NCI-H2196 treated with DMSO at 0.1 percent for 48 hours (cell line): ENCODE measurements around the gene TBC1D24.
A peak's percentile ranks its signal among the peaks of the same experiment; 100 is the strongest.

Experiments
- DNase-seq: peaks from one replicate; lab custom pipeline; 2025; ENCODE audit not compliant: unreplicated experiment; lab: John Stamatoyannopoulos, UW

TBC1D24 gene

DNA sequence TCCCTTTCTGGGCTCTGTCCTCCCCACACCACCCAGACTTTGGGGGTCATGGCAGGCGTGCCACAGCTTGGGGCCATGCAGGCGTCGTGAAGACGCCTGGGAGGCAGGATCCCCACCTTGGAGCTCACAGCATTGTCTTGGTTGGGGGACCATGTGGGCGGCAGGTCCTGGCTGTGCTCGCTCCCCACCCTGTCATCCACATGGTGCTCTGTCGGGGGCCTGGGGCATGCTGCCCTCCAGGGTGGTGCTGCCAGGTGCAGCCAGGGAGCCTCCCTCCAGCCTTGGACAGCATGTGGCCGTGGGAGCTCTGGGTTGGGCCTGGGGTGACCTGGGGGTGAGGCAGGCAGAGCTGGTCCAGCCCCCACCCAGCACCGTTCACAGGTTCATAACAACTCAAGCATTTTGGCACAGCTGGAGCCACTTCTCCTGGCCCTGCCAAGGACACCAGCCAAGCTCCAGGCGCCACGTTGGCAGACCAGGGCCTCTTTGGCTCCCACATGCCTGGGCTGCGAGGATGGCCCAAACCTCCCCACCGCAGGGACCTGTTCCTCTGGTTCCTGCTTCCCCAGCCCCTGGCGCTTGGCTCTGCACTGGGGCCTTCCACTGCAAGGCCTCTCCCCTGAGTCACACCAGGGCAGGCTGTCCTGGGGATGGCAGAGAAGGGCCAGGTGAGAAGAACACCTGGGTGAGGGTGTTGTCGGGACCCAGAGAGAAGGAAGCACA lies 23.8 kb downstream of the TBC1D24 start:
- DNase-seq = no peak

DNA sequence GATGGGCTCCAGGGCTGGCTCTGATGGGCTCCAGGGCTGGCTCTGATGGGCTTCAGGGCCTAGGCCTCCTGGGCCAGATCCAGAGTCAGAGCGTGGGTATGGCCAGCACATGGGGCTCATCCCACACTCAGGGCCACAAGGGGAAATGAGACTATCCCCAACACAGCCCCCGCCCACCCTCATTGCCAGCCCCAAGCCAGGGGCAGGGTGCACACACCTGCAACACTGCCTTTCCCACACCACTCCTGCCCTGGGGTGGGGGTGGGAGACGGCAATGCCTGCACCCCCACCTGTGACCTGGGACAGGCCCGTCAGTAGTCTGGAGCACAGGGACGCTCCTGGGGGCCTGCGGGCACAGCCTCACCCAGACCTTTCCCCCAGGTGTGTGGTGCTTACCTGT lies 24.5 kb downstream of the TBC1D24 start:
- no peak for DNase-seq

DNA sequence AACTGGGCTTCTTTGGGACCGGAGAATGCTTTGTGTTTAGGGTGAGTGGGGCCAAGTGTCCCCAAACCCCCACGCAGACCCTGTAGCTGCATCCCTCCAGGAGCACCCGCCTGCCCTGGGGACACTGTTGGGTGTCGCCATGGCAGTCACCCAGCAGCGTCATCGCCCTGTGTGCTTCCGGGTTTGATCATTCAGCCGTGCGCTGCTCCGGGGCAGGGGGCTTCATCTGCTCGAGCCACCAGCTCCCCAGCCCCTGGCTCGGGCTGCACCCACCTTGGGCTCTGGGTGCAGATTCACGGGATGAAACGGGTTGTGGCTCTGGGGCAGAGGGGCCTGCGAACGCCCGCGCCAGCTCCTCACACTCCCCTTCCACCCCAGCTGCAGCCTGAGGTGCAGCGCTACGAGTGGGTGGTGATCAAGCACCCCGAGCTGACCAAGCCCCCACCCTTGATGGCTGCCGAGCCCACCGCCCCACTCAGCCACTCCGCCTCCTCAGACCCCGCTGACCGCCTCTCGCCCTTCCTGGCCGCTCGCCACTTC lies 25.0 kb downstream of the TBC1D24 start:
- DNase-seq = no peak

DNA sequence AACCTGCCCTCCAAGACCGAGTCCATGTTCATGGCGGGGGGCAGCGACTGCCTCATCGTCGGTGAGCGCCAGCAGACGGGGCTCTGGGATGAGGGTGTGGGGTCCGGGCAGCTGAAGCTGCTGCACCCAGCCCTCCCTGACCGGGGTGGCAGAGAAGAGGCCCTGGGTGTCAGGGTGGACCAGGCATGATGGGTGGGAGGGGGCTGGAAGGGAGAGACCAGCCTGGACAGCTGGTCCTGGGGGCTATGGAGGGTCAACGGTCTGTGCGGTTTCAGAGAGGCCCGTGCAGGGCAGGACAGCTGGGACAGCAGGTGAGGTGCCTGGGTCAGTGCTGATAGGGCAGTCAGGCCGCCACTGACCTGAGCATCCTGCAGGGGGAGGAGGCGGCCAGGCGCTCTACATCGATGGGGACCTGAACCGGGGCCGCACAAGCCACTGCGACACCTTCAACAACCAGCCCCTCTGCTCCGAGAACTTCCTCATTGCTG lies 25.5 kb downstream of the TBC1D24 start:
- DNase-seq = no peak

- DNase-seq = peak; percentile 75
Measured at GRCh38 chr16:2500918-2501750, 26.2 kb downstream of the TBC1D24 start.

- DNase-seq = no peak
Measured at GRCh38 chr16:2501946-2502895, 27.3 kb downstream of the TBC1D24 start.

DNA sequence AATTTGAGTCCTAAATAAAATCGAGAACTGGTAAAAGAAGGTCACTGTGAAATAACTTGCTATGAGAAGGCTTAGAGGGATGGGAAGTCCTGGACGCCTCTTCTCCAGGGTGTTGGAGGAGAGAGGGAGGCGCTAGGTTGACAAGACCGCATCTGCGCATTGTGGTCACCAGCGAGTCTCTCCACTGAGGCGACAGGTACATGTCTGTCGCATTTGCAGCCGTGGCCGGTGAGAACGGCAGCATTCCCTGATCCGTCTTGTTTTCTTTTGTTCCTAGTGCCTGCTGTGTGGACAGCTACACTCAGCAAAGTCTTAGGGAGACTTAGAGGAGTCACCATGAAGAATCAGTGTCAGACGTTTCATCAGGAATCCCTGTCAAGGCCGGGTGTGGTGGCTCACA lies 30.8 kb downstream of the TBC1D24 start:
- DNase-seq = no peak

GRCh38 chr16:2507052-2507659 lies 32.2 kb downstream of the TBC1D24 start:
- DNase-seq = no peak

- DNase-seq = no peak
Measured at GRCh38 chr16:2507665-2508064, 32.7 kb downstream of the TBC1D24 start.

DNA sequence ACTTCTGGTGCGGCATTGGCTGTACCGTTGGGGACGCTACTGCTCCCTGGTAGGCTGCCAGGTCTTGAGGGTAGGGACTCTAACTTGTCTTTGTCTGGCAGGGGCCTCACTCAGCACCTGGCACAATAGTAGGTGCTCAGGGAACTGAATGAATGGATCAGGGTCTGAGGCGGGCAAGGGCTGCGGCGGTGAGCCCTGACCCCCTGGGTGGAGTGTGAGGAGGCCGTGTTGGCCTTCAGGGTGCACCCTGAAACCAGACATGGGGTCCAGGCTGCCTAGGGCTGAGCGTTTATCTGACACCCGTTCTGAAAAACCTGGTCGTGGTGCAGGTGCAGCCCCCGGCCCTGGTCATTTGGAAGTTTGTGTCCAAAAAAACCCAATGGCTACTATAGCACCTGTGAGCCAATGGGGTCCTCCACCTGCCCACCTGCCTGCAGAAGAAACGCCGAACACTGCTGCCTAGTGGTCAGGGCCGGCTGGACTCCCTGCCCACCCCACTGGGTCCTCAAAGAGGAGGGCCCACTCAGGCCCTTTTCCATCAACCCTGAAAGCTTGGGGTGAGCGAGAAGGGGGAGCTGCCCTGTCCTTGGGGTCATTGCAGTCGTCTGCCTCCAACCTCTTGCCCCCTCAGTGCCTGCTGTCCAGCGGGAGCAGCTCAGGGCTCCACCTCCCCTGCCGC lies 33.9 kb downstream of the TBC1D24 start:
- DNase-seq = no peak

DNA sequence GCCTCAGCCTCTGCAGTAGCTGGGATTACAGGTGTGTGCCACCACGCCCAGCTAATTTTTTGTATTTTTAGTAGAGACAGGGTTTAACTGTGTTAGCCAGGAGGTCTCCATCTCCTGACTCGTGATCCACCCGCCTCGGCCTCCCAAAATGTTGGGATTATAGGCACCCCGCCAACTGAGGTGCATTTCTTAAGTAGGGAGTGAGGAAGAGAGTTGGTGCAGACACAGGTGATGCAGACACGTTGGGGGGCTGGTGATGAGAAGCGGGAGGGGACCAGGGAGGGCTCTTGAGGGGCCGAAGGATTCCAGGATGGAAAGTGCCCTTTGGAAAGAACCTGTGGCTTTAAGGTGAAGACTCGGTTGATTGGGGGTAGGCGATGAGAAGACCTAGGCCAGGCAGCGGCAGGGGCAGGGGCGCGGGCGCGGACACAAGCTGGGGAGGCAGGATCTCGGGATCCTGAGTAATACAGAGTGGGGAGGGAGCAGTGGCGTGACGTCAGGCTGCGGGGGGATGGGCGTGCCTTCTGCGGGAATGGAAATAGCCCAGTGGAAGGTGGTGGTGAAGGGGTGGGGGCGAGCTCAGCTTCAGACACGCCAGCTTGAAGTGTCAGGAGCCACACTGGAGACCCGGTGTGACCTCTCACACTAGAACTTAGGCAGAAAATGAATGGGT lies 36.3 kb downstream of the TBC1D24 start:
- no peak for DNase-seq

GRCh38 chr16:2511996-2512734 lies 37.2 kb downstream of the TBC1D24 start:
- DNase-seq = no peak

GRCh38 chr16:2512735-2513404 lies 37.9 kb downstream of the TBC1D24 start:
- no peak for DNase-seq

- DNase-seq = peak; percentile 91
Measured at GRCh38 chr16:2513405-2514332, 38.7 kb downstream of the TBC1D24 start, which contains the start of gene ATP6V0C. ATP6V0C (plus strand) TSS chr16:2513952; CDS start chr16:2514104, 152 bp downstream.

- no peak for DNase-seq
Measured at GRCh38 chr16:2514333-2515179, 39.6 kb downstream of the TBC1D24 start.
